ENCODE data around the gene OPA1. TPM values are rescaled to one million over a fixed set of nuclear protein-coding genes. Genes with fewer than 3 reads are reported as not detected.

OPA1 gene
- total RNA-seq, 2 experiments from 2014 or later = 43.2 to 57.3 TPM

GRCh38 chr3:193742628-193743027 is 149.6 kb downstream of the OPA1 start:
- Histone ChIP-seq H3K4me1 (ENCODE audit: insufficient read depth, low read length, poor library complexity, severe bottlenecking) (peaks cover 35% of the 10 kb centered on the region), H2AFZ (ENCODE audit: low read length) (peak overlapping the region; percentile 98), H3K36me3 (ENCODE audit: insufficient read depth, low read length) (no peaks in the 10 kb centered on the region), H4K20me1 (ENCODE audit: insufficient read depth, low read length) (no peaks in the 10 kb centered on the region), H3K4me2 (ENCODE audit: low read length) (peak overlapping the region; percentile 71), H3K27ac (ENCODE audit: low read depth, low read length, poor library complexity, severe bottlenecking) (peak overlapping the region; percentile 59), H3K9me2 (ENCODE audit: insufficient read depth, low read length) (no peaks in the 10 kb centered on the region), H3K79me2 (ENCODE audit: insufficient read depth, low read depth, low read length) (no peaks in the 10 kb centered on the region), H3K9me3 (ENCODE audit: low read length) (no peaks in the 10 kb centered on the region), H3K4me3 (ENCODE audit: low read depth, low read length, poor library complexity, severe bottlenecking) (peak overlapping the region; percentile 46)
- TF ChIP-seq EZH2phosphoT487 (IDR thresholded peaks at IDR 0.05; ENCODE audit: borderline replicate concordance, low read depth, low read length) = no peak
- TF ChIP-seq, protein P1, sequence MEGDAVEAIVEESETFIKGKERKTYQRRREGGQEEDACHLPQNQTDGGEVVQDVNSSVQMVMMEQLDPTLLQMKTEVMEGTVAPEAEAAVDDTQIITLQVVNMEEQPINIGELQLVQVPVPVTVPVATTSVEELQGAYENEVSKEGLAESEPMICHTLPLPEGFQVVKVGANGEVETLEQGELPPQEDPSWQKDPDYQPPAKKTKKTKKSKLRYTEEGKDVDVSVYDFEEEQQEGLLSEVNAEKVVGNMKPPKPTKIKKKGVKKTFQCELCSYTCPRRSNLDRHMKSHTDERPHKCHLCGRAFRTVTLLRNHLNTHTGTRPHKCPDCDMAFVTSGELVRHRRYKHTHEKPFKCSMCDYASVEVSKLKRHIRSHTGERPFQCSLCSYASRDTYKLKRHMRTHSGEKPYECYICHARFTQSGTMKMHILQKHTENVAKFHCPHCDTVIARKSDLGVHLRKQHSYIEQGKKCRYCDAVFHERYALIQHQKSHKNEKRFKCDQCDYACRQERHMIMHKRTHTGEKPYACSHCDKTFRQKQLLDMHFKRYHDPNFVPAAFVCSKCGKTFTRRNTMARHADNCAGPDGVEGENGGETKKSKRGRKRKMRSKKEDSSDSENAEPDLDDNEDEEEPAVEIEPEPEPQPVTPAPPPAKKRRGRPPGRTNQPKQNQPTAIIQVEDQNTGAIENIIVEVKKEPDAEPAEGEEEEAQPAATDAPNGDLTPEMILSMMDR (conservative IDR thresholded peaks at IDR 0.05; ENCODE audit: low read length) = no peak
- ChIA-PET CTCF (ENCODE audit: unreplicated experiment) (no interaction called here), POLR2A (interaction anchor here (0.6 to 2.0 kb wide), 6 partner anchors 9 to 899 kb away, joined by 3 to 4 read pairs (median 4); no protein-coding TSS in a partner anchor)
- intact Hi-C loops (cut with micrococcal nuclease; ENCODE audit: unreplicated experiment) = no loop called here
- DNase-seq (ENCODE audit: low spot score) = peak; percentile 75
- no TSS peak for BruUV-seq (replicated peaks)

DNA sequence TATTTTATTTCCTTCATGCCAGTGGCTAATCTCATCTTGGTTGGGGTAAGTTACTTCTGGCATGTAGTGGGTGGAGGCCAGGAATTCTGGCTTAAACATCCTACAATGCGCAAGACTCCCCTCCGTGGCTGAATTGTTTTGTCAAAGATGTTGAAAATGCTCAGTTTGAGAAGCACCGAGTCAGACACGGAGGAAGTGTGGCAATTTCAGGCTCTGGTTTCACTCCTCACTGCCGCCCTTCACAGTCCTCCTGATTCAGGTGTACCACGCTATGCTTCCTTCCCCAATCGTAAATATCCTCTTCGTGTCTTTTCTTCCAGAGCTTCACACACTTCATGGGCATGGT is 150.7 kb downstream of the OPA1 start:
- H3K4me2 ChIP-seq (ENCODE audit: low read length) = peak overlapping the region; percentile 71
- peak; percentile 73 for DNase-seq (ENCODE audit: low spot score)
- H2AFZ ChIP-seq (ENCODE audit: low read length) = peak overlapping the region; percentile 98

More for the DNA sequence above, 150.7 kb downstream of the OPA1 start:
- ChIA-PET POLR2A (interaction anchor here (0.9 to 2.0 kb wide), 3 partner anchors 9 to 99 kb away, joined by 3 to 4 read pairs (median 4); no protein-coding TSS in a partner anchor), CTCF (ENCODE audit: unreplicated experiment) (interaction anchor here (0.6 kb wide), 1 partner anchor 105 kb away, joined by 4 read pairs; no protein-coding TSS in a partner anchor)
- H3K9me2 ChIP-seq (ENCODE audit: insufficient read depth, low read length) = no peaks in the 10 kb centered on the region
- peak overlapping the region; percentile 59 for H3K27ac ChIP-seq (ENCODE audit: low read depth, low read length, poor library complexity, severe bottlenecking)
- no TSS peak for BruUV-seq (replicated peaks)
- TF ChIP-seq EZH2phosphoT487 (IDR thresholded peaks at IDR 0.05; ENCODE audit: borderline replicate concordance, low read depth, low read length) = no peak
- TF ChIP-seq, protein P1 (conservative IDR thresholded peaks at IDR 0.05; ENCODE audit: low read length) = no peak
- no peaks in the 10 kb centered on the region for H3K79me2 ChIP-seq (ENCODE audit: insufficient read depth, low read depth, low read length)
- peak overlapping the region; percentile 46 for H3K4me3 ChIP-seq (ENCODE audit: low read depth, low read length, poor library complexity, severe bottlenecking)
- no peaks in the 10 kb centered on the region for H4K20me1 ChIP-seq (ENCODE audit: insufficient read depth, low read length)
- no peaks in the 10 kb centered on the region for H3K9me3 ChIP-seq (ENCODE audit: low read length)
- intact Hi-C loops (cut with micrococcal nuclease; ENCODE audit: unreplicated experiment) = no loop called here
- peaks cover 35% of the 10 kb centered on the region for H3K4me1 ChIP-seq (ENCODE audit: insufficient read depth, low read length, poor library complexity, severe bottlenecking)
- H3K36me3 ChIP-seq (ENCODE audit: insufficient read depth, low read length) = no peaks in the 10 kb centered on the region
